ENCODE measurements around the gene UPF3B.
A peak's percentile ranks its signal among the peaks of the same experiment; 100 is the strongest.

UPF3B gene

GRCh38 chrX:119784747-119785446, 67.9 kb downstream of the UPF3B start:
- peak; percentile 42 for TF ChIP-seq CTCF (IDR thresholded peaks at IDR 0.05; ENCODE audit: low read depth, low read length)
- no peak for DNase-seq (ENCODE audit: extremely low read depth, low read depth)

Measured in AG09319 (cell line).